Measurements from ENCODE around the gene GPR55.
"Not testable (repeated sequence)": the region's sequence is repeated elsewhere in the genome, so short reads cannot be mapped to it uniquely, and the experiment has no call there.

GPR55 gene

GRCh38 chr2:230941202-230942180, 16.4 kb upstream of the GPR55 start:
- no peaks in the 10 kb centered on the region for H3K36me3 ChIP-seq (ENCODE audit: control insufficient read depth, insufficient read depth, low read length)
- H3K27ac ChIP-seq (ENCODE audit: insufficient read depth, low read length, poor library complexity, severe bottlenecking) = no peak overlapping the region
- H3K9me3 ChIP-seq (ENCODE audit: control insufficient read depth, low read length) = no peaks in the 10 kb centered on the region
- H3K4me3 ChIP-seq (ENCODE audit: insufficient read depth, low read depth, low read length, poor library complexity, severe bottlenecking) = no peak overlapping the region
- DNase-seq = no peak
- H3K27me3 ChIP-seq (replicated peaks; ENCODE audit: control insufficient read depth, insufficient read depth, low read length, poor library complexity, severe bottlenecking) = no peaks in the 10 kb centered on the region
- H3K4me1 ChIP-seq (ENCODE audit: control insufficient read depth, insufficient read depth, low read length, poor library complexity, severe bottlenecking) = no peaks in the 10 kb centered on the region

DNA sequence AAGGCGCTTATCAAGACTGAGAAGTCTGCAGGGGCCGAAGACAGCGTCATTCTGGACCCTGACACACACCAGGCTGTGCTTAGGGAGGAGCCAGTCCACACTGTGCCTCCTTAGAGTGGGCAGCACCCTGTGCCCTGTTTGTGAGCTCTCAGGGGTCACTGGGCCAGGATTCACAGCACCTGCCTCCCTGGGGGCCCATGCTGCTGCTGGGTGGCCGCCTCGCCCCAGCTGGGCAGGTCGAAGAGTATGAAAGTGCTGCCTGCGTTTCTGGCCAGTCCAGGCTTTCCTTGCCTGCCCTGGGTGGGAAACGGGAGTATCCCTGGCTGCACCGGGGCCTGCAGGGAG, 15.4 kb upstream of the GPR55 start:
- DNase-seq = no peak
- Histone ChIP-seq H3K27me3 (replicated peaks; ENCODE audit: control insufficient read depth, insufficient read depth, low read length, poor library complexity, severe bottlenecking) (no peaks in the 10 kb centered on the region), H3K36me3 (ENCODE audit: control insufficient read depth, insufficient read depth, low read length) (no peaks in the 10 kb centered on the region), H3K4me3 (ENCODE audit: insufficient read depth, low read depth, low read length, poor library complexity, severe bottlenecking) (no peak overlapping the region), H3K27ac (ENCODE audit: insufficient read depth, low read length, poor library complexity, severe bottlenecking) (no peak overlapping the region), H3K9me3 (ENCODE audit: control insufficient read depth, low read length) (no peaks in the 10 kb centered on the region), H3K4me1 (ENCODE audit: control insufficient read depth, insufficient read depth, low read length, poor library complexity, severe bottlenecking) (no peaks in the 10 kb centered on the region)

GRCh38 chr2:230939691-230940470, 14.8 kb upstream of the GPR55 start:
- no peak overlapping the region for H3K27ac ChIP-seq (ENCODE audit: insufficient read depth, low read length, poor library complexity, severe bottlenecking)
- H3K36me3 ChIP-seq (ENCODE audit: control insufficient read depth, insufficient read depth, low read length) = no peaks in the 10 kb centered on the region
- no peak for DNase-seq
- no peak overlapping the region for H3K4me3 ChIP-seq (ENCODE audit: insufficient read depth, low read depth, low read length, poor library complexity, severe bottlenecking)
- no peaks in the 10 kb centered on the region for H3K9me3 ChIP-seq (ENCODE audit: control insufficient read depth, low read length)
- H3K27me3 ChIP-seq (replicated peaks; ENCODE audit: control insufficient read depth, insufficient read depth, low read length, poor library complexity, severe bottlenecking) = no peaks in the 10 kb centered on the region
- no peaks in the 10 kb centered on the region for H3K4me1 ChIP-seq (ENCODE audit: control insufficient read depth, insufficient read depth, low read length, poor library complexity, severe bottlenecking)

DNA sequence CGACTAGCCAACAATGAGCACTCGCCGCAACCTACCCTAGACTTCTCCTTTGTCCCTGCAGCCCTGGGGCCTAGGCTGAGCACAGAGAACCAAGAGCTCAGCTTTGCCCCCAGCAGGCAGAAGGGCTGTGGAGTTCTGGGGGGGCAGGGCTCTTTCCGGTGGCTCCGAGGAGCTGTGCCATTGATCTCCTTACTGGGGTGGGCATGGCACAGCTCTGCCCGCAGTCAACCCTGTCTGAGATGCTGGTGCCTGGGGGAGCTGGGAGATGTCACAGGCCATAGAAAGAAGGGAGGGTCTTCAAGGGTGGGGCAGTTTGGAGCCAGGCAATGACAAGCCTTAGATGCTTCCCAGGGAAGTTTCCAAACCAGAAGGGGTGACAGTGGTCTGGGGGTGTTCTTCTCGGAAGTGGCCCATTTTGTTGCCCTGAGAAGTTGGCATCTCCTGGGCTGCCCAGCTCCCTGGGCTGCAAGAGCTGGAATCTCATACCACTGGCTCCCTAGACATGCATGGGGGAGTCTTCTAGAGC, 14.1 kb upstream of the GPR55 start:
- Histone ChIP-seq H3K27ac (ENCODE audit: insufficient read depth, low read length, poor library complexity, severe bottlenecking) (no peak overlapping the region), H3K9me3 (ENCODE audit: control insufficient read depth, low read length) (no peaks in the 10 kb centered on the region), H3K27me3 (replicated peaks; ENCODE audit: control insufficient read depth, insufficient read depth, low read length, poor library complexity, severe bottlenecking) (no peaks in the 10 kb centered on the region), H3K4me1 (ENCODE audit: control insufficient read depth, insufficient read depth, low read length, poor library complexity, severe bottlenecking) (no peaks in the 10 kb centered on the region), H3K36me3 (ENCODE audit: control insufficient read depth, insufficient read depth, low read length) (no peaks in the 10 kb centered on the region), H3K4me3 (ENCODE audit: insufficient read depth, low read depth, low read length, poor library complexity, severe bottlenecking) (no peak overlapping the region)
- DNase-seq = no peak

- Histone ChIP-seq H3K4me3 (ENCODE audit: insufficient read depth, low read depth, low read length, poor library complexity, severe bottlenecking) (no peak overlapping the region), H3K9me3 (ENCODE audit: control insufficient read depth, low read length) (no peaks in the 10 kb centered on the region), H3K27me3 (replicated peaks; ENCODE audit: control insufficient read depth, insufficient read depth, low read length, poor library complexity, severe bottlenecking) (no peaks in the 10 kb centered on the region), H3K4me1 (ENCODE audit: control insufficient read depth, insufficient read depth, low read length, poor library complexity, severe bottlenecking) (no peaks in the 10 kb centered on the region), H3K36me3 (ENCODE audit: control insufficient read depth, insufficient read depth, low read length) (no peaks in the 10 kb centered on the region), H3K27ac (ENCODE audit: insufficient read depth, low read length, poor library complexity, severe bottlenecking) (no peak overlapping the region)
- DNase-seq = no peak
Observed at GRCh38 chr2:230938516-230939065, 13.5 kb upstream of the GPR55 start.

GRCh38 chr2:230938098-230938497, 13.1 kb upstream of the GPR55 start:
- Histone ChIP-seq H3K36me3 (ENCODE audit: control insufficient read depth, insufficient read depth, low read length) (no peaks in the 10 kb centered on the region), H3K9me3 (ENCODE audit: control insufficient read depth, low read length) (no peaks in the 10 kb centered on the region), H3K27me3 (replicated peaks; ENCODE audit: control insufficient read depth, insufficient read depth, low read length, poor library complexity, severe bottlenecking) (no peaks in the 10 kb centered on the region), H3K4me1 (ENCODE audit: control insufficient read depth, insufficient read depth, low read length, poor library complexity, severe bottlenecking) (no peaks in the 10 kb centered on the region), H3K4me3 (ENCODE audit: insufficient read depth, low read depth, low read length, poor library complexity, severe bottlenecking) (no peak overlapping the region), H3K27ac (ENCODE audit: insufficient read depth, low read length, poor library complexity, severe bottlenecking) (no peak overlapping the region)
- no peak for DNase-seq

DNA sequence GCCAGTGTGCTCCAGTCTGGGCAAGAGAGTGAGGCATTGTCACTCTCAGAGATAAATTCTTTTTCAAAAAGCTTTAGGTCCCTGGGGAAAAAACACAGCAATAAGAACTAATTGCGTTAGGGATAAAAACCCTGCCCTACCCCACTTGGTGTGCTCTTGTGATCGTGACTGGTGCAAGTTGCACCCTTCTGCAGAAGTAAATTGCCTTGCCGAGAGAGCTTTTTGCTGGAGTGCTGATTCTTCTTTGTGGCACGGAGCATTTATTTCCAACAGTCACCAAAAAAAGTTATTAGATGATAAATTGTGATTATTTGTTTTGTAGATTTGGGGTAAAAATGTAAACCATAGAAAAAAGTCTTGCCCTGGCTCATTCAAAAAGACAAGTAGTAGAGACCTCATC, 12.3 kb upstream of the GPR55 start:
- no peaks in the 10 kb centered on the region for H3K27me3 ChIP-seq (replicated peaks; ENCODE audit: control insufficient read depth, insufficient read depth, low read length, poor library complexity, severe bottlenecking)
- no peaks in the 10 kb centered on the region for H3K4me1 ChIP-seq (ENCODE audit: control insufficient read depth, insufficient read depth, low read length, poor library complexity, severe bottlenecking)
- H3K36me3 ChIP-seq (ENCODE audit: control insufficient read depth, insufficient read depth, low read length) = no peaks in the 10 kb centered on the region
- DNase-seq = no peak
- no peaks in the 10 kb centered on the region for H3K9me3 ChIP-seq (ENCODE audit: control insufficient read depth, low read length)
- no peak overlapping the region for H3K4me3 ChIP-seq (ENCODE audit: insufficient read depth, low read depth, low read length, poor library complexity, severe bottlenecking)
- no peak overlapping the region for H3K27ac ChIP-seq (ENCODE audit: insufficient read depth, low read length, poor library complexity, severe bottlenecking)

DNA sequence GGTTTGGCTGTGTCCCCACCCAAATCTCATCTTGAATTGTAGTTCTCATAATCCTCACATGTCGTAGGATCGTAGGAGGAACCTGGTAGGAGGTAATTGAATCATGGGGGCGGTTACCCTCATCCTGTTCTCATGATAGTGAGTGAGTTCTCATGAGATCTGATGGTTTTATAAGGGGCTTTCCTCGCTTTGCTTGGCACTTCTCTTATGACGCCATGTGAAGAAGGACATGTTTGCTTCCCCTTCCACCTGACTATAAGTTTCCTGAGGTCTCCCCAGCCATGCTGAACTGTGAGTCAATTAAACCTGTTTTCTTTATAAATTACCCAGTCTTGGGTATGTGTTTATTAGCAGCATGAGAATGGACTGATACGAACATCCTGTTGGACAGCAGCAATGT, 11.2 kb upstream of the GPR55 start:
- H3K27ac ChIP-seq (ENCODE audit: insufficient read depth, low read length, poor library complexity, severe bottlenecking); H3K36me3 ChIP-seq (ENCODE audit: control insufficient read depth, insufficient read depth, low read length); H3K4me3 ChIP-seq (ENCODE audit: insufficient read depth, low read depth, low read length, poor library complexity, severe bottlenecking); DNase-seq; H3K27me3 ChIP-seq (replicated peaks; ENCODE audit: control insufficient read depth, insufficient read depth, low read length, poor library complexity, severe bottlenecking); H3K9me3 ChIP-seq (ENCODE audit: control insufficient read depth, low read length); H3K4me1 ChIP-seq (ENCODE audit: control insufficient read depth, insufficient read depth, low read length, poor library complexity, severe bottlenecking): not testable (repeated sequence)

GRCh38 chr2:230935130-230935430, 10.0 kb upstream of the GPR55 start:
- no peaks in the 10 kb centered on the region for H3K4me1 ChIP-seq (ENCODE audit: control insufficient read depth, insufficient read depth, low read length, poor library complexity, severe bottlenecking)
- H3K9me3 ChIP-seq (ENCODE audit: control insufficient read depth, low read length) = no peaks in the 10 kb centered on the region
- H3K36me3 ChIP-seq (ENCODE audit: control insufficient read depth, insufficient read depth, low read length) = no peaks in the 10 kb centered on the region
- no peak for DNase-seq
- no peak overlapping the region for H3K27ac ChIP-seq (ENCODE audit: insufficient read depth, low read length, poor library complexity, severe bottlenecking)
- H3K27me3 ChIP-seq (replicated peaks; ENCODE audit: control insufficient read depth, insufficient read depth, low read length, poor library complexity, severe bottlenecking) = no peaks in the 10 kb centered on the region
- H3K4me3 ChIP-seq (ENCODE audit: insufficient read depth, low read depth, low read length, poor library complexity, severe bottlenecking) = no peak overlapping the region
